ENCODE measurements around the gene GARNL3. TPM values are rescaled to one million over a fixed set of nuclear protein-coding genes. Genes with fewer than 3 reads are reported as not detected.

Gene GARNL3
- total RNA-seq, 1 experiment from 2014 or later = 11.5 TPM

GRCh38 chr9:127308652-127309434 lies 44.3 kb downstream of the GARNL3 start:
- H3K4me1 ChIP-seq (ENCODE audit: control insufficient read depth, insufficient read depth, low read length) = peaks cover 8% of the 10 kb centered on the region
- no peaks in the 10 kb centered on the region for H3K9me3 ChIP-seq (ENCODE audit: control insufficient read depth, insufficient read depth, low read depth, low read length)
- DNase-seq (ENCODE audit: low read depth, low spot score) (no peak), ATAC-seq (no peak)
- no peak overlapping the region for H3K27ac ChIP-seq (ENCODE audit: low read length)
- POLR2A ChIA-PET = interaction anchor here (0.6 kb wide), 1 partner anchor 60 kb away, joined by 8 read pairs; no protein-coding TSS in a partner anchor
- no TSS peak for BruUV-seq (replicated peaks)
- intact Hi-C loops (cut with micrococcal nuclease; ENCODE audit: unreplicated experiment) (no loop called here), in situ Hi-C loops (cut with HindIII; ENCODE audit: low pct_unique_long_range_greater_than_20kb, low sequenced_read_pairs) (no loop called here)
- no peaks in the 10 kb centered on the region for H3K36me3 ChIP-seq (ENCODE audit: control insufficient read depth, insufficient read depth, low read length)
- TF ChIP-seq SIN3A (IDR thresholded peaks at IDR 0.05; ENCODE audit: borderline replicate concordance, insufficient read depth, low read depth, low read length) = no peak
- TF ChIP-seq, protein P1, sequence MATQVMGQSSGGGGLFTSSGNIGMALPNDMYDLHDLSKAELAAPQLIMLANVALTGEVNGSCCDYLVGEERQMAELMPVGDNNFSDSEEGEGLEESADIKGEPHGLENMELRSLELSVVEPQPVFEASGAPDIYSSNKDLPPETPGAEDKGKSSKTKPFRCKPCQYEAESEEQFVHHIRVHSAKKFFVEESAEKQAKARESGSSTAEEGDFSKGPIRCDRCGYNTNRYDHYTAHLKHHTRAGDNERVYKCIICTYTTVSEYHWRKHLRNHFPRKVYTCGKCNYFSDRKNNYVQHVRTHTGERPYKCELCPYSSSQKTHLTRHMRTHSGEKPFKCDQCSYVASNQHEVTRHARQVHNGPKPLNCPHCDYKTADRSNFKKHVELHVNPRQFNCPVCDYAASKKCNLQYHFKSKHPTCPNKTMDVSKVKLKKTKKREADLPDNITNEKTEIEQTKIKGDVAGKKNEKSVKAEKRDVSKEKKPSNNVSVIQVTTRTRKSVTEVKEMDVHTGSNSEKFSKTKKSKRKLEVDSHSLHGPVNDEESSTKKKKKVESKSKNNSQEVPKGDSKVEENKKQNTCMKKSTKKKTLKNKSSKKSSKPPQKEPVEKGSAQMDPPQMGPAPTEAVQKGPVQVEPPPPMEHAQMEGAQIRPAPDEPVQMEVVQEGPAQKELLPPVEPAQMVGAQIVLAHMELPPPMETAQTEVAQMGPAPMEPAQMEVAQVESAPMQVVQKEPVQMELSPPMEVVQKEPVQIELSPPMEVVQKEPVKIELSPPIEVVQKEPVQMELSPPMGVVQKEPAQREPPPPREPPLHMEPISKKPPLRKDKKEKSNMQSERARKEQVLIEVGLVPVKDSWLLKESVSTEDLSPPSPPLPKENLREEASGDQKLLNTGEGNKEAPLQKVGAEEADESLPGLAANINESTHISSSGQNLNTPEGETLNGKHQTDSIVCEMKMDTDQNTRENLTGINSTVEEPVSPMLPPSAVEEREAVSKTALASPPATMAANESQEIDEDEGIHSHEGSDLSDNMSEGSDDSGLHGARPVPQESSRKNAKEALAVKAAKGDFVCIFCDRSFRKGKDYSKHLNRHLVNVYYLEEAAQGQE (IDR thresholded peaks at IDR 0.05; ENCODE audit: insufficient read depth in 1 of 2, low read depth in 2 of 2, low read length in 1 of 2) = no peak
- TF ChIP-seq, protein P2, sequence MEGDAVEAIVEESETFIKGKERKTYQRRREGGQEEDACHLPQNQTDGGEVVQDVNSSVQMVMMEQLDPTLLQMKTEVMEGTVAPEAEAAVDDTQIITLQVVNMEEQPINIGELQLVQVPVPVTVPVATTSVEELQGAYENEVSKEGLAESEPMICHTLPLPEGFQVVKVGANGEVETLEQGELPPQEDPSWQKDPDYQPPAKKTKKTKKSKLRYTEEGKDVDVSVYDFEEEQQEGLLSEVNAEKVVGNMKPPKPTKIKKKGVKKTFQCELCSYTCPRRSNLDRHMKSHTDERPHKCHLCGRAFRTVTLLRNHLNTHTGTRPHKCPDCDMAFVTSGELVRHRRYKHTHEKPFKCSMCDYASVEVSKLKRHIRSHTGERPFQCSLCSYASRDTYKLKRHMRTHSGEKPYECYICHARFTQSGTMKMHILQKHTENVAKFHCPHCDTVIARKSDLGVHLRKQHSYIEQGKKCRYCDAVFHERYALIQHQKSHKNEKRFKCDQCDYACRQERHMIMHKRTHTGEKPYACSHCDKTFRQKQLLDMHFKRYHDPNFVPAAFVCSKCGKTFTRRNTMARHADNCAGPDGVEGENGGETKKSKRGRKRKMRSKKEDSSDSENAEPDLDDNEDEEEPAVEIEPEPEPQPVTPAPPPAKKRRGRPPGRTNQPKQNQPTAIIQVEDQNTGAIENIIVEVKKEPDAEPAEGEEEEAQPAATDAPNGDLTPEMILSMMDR (IDR thresholded peaks at IDR 0.05) = no peak
- no peak for TF ChIP-seq TCF7L2 (IDR thresholded peaks at IDR 0.05; ENCODE audit: low read depth, low read length)
- no peak for TF ChIP-seq POLR2AphosphoS5 (IDR thresholded peaks at IDR 0.05; ENCODE audit: low read depth, low read length)
- H3K4me3 ChIP-seq (ENCODE audit: low read depth in 2 of 2, low read length in 2 of 2) = no peak overlapping the region
- H3K27me3 ChIP-seq (ENCODE audit: control insufficient read depth, insufficient read depth, low read length) = no peaks in the 10 kb centered on the region
- CTCF ChIA-PET = no interaction called here

- peaks cover 8% of the 10 kb centered on the region for H3K4me1 ChIP-seq (ENCODE audit: control insufficient read depth, insufficient read depth, low read length)
- DNase-seq (ENCODE audit: low read depth, low spot score) (no peak), ATAC-seq (no peak)
- TF ChIP-seq, protein P2 (IDR thresholded peaks at IDR 0.05) = no peak
- TF ChIP-seq SIN3A (IDR thresholded peaks at IDR 0.05; ENCODE audit: borderline replicate concordance, insufficient read depth, low read depth, low read length) (no peak), POLR2AphosphoS5 (IDR thresholded peaks at IDR 0.05; ENCODE audit: low read depth, low read length) (no peak), TCF7L2 (IDR thresholded peaks at IDR 0.05; ENCODE audit: low read depth, low read length) (no peak)
- TF ChIP-seq, protein P1 (IDR thresholded peaks at IDR 0.05; ENCODE audit: insufficient read depth in 1 of 2, low read depth in 2 of 2, low read length in 1 of 2) = no peak
- ChIA-PET CTCF (interaction anchor here (0.6 kb wide), 1 partner anchor 84 kb away, joined by 5 read pairs; no protein-coding TSS in a partner anchor), POLR2A (interaction anchor here (0.6 kb wide), 1 partner anchor 129 kb away, joined by 3 read pairs; no protein-coding TSS in a partner anchor)
- no peaks in the 10 kb centered on the region for H3K9me3 ChIP-seq (ENCODE audit: control insufficient read depth, insufficient read depth, low read depth, low read length)
- in situ Hi-C loops (cut with HindIII; ENCODE audit: low pct_unique_long_range_greater_than_20kb, low sequenced_read_pairs) = no loop called here
- H3K36me3 ChIP-seq (ENCODE audit: control insufficient read depth, insufficient read depth, low read length) = no peaks in the 10 kb centered on the region
- no TSS peak for BruUV-seq (replicated peaks)
- intact Hi-C loops (cut with micrococcal nuclease; ENCODE audit: unreplicated experiment) = no loop called here
- H3K27me3 ChIP-seq (ENCODE audit: control insufficient read depth, insufficient read depth, low read length) = no peaks in the 10 kb centered on the region
- no peak overlapping the region for H3K4me3 ChIP-seq (ENCODE audit: low read depth in 2 of 2, low read length in 2 of 2)
- no peak overlapping the region for H3K27ac ChIP-seq (ENCODE audit: low read length)
Measured at GRCh38 chr9:127309715-127310114, 45.1 kb downstream of the GARNL3 start.
